ENCODE results near the gene MAP3K1.

Gene MAP3K1

DNA sequence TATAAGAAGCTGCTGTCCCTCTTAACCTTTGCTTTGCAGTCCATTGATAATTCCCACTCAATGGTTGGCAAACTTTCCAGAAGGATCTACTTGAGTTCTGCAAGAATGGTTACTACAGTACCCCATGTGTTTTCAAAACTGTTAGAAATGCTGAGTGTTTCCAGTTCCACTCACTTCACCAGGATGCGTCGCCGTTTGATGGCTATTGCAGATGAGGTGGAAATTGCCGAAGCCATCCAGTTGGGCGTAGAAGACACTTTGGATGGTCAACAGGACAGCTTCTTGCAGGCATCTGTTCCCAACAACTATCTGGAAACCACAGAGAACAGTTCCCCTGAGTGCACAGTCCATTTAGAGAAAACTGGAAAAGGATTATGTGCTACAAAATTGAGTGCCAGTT is 66.2 kb downstream of the MAP3K1 start:
- H3K27ac ChIP-seq: no peak overlapping the region
- no peak for TF ChIP-seq ZFX (IDR thresholded peaks at IDR 0.05)

DNA sequence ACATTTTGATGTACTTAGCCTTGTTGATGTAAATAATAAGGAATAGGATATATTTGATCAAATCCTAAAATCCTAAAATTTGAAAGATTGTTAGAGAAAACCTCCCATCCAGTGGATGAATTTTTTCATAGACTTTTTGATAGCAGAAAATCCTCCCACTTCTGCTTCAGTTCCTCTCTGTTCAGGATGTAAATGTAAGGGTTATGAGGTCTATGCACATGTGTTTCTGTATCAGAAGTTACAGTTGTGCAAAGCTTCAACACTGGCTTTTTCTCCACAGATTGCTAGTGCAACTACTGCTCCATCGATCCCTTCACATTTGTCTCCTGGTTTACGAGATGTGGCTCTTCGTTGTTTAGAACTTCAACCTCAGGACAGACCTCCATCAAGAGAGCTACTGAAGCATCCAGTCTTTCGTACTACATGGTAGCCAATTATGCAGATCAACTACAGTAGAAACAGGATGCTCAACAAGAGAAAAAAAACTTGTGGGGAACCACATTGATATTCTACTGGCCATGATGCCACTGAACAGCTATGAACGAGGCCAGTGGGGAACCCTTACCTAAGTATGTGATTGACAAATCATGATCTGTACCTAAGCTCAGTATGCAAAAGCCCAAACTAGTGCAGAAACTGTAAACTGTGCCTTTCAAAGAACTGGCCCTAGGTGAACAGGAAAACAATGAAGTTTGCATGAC is 78.1 kb downstream of the MAP3K1 start:
- H3K27ac ChIP-seq: no peak overlapping the region
- no peak for TF ChIP-seq ZFX (IDR thresholded peaks at IDR 0.05)
- TF ChIP-seq, protein P1, sequence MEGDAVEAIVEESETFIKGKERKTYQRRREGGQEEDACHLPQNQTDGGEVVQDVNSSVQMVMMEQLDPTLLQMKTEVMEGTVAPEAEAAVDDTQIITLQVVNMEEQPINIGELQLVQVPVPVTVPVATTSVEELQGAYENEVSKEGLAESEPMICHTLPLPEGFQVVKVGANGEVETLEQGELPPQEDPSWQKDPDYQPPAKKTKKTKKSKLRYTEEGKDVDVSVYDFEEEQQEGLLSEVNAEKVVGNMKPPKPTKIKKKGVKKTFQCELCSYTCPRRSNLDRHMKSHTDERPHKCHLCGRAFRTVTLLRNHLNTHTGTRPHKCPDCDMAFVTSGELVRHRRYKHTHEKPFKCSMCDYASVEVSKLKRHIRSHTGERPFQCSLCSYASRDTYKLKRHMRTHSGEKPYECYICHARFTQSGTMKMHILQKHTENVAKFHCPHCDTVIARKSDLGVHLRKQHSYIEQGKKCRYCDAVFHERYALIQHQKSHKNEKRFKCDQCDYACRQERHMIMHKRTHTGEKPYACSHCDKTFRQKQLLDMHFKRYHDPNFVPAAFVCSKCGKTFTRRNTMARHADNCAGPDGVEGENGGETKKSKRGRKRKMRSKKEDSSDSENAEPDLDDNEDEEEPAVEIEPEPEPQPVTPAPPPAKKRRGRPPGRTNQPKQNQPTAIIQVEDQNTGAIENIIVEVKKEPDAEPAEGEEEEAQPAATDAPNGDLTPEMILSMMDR (conservative IDR thresholded peaks at IDR 0.05): no peak

DNA sequence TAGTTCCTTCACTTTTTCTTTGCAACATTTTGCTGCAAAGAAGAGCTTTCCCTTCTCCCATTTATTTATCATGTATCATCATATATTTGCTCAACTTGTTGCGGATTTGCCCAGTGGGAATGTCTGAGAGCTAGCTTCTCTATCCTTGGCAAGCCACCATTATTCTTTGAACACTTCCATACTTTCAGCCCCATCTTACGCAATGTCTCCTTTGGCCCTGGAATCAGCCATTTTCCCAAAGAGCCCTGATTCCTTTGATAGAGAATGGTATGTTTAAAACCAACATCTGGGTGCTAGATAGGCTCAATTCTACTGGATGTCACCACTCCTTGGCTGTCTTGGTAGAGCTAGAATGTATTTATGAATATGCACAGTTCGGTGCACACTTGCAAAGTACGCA is 81.4 kb downstream of the MAP3K1 start:
- no peak for TF ChIP-seq ZFX (IDR thresholded peaks at IDR 0.05)
- TF ChIP-seq, protein P1 (conservative IDR thresholded peaks at IDR 0.05): no peak
- no peak overlapping the region for H3K27ac ChIP-seq

DNA sequence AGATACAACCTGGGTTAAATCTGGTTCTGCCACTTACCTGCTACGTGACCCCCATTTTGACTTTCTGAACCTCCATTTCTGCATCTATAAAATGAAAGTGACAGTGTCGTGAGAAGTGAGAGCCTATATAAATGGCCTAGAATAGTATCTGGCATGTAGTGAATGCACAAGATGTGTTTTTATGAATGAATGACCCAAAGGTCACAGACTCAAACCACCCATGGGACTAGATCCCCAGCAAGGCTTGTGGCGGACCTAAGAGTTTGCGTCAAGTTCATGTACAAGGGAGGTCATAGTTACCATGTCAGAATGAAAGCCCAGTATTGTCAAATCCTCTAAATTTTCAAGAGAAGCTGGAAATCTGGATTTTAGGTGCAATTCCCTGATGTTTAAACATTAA is 82.9 kb downstream of the MAP3K1 start:
- TF ChIP-seq, protein P1 (conservative IDR thresholded peaks at IDR 0.05): no peak
- no peak for TF ChIP-seq ZFX (IDR thresholded peaks at IDR 0.05)

DNA sequence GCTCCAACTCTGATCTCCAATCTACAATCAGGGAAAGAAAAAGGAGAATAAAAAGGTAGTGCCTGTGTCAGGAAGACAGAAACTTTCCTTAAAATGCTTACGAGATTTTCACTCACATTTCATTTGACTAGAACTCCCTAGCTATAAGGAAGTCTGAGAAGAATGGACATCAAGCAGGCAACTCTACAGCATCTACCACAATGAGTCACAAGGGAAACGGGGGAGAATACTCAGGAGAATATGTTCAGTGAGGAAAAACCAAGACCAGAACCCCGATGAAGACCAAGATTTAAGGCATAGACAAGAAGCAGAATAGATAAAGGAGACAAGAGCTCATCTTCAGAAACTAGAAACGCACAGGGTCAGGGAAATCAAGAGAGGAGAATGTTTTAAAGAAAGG is 85.0 kb downstream of the MAP3K1 start:
- H3K27ac ChIP-seq: no peak overlapping the region
- TF ChIP-seq ZFX (IDR thresholded peaks at IDR 0.05): no peak
- TF ChIP-seq, protein P1 (conservative IDR thresholded peaks at IDR 0.05): no peak

More for the DNA sequence above, 82.9 kb downstream of the MAP3K1 start:
- no peak overlapping the region for H3K27ac ChIP-seq

DNA sequence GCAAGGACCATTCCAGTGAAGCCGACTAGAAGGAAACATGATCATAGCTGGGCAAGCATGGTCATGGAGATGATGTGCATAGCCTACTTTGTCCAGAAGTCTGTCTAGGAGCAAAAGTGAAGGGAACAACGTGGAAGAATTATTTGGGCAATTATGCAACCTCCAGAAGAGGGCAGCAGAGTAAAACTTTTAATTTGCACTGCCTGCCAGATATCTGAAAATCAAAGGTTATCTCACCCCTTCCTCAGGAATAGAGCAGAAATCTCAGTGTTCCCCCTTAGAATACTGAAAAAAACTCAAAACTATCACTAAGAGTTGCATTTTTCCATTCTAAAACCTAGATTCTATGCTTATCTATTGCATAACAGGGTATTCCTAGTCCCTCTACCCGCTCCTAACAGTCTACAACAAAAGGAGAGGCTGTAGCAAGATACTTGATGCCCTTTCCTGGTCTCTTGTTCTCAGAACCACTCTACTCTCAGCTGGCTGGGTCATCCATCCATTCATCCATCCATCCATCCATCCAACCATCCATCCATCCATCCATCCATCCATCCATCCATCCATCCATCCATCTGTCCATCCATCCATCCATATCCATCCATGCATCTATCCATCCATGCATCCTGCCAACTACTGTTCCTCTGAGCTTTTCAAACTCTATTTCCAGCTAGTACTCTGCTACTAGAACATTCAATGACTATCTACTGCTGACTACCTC is 85.7 kb downstream of the MAP3K1 start:
- TF ChIP-seq, protein P1 (conservative IDR thresholded peaks at IDR 0.05): peak; percentile 79
- TF ChIP-seq ZFX (IDR thresholded peaks at IDR 0.05): no peak
- H3K27ac ChIP-seq: no peak overlapping the region

DNA sequence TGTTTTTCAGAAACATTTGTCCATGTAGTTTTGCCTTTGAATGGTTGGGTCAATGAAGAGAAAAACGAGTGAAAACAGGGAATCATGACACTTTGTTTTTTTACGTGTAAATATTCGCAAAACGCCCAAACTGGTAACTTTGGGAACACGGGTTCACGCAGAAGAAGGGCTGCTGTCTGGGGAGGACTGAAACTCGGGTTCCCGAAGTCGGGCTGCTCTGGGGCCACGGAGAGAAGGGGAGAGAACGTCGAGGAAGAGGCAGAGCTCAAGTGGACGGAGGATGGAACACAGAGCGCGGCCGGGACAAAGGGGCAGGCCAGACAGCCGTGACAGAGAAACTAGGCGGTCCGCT is 93.6 kb downstream of the MAP3K1 start:
- TF ChIP-seq ZFX (IDR thresholded peaks at IDR 0.05): no peak
- TF ChIP-seq, protein P1 (conservative IDR thresholded peaks at IDR 0.05): no peak
- H3K27ac ChIP-seq: peak overlapping the region; percentile 88
